NCI-H2227 (cell line): ENCODE measurements around the gene PLA2G4F.

Experiments
- DNase-seq: peaks from one replicate; lab custom pipeline; 2025; ENCODE audit not compliant: unreplicated experiment; lab: John Stamatoyannopoulos, UW

PLA2G4F gene

GRCh38 chr15:42149493-42150218 is 6.8 kb downstream of the PLA2G4F start:
- no peak for DNase-seq

DNA sequence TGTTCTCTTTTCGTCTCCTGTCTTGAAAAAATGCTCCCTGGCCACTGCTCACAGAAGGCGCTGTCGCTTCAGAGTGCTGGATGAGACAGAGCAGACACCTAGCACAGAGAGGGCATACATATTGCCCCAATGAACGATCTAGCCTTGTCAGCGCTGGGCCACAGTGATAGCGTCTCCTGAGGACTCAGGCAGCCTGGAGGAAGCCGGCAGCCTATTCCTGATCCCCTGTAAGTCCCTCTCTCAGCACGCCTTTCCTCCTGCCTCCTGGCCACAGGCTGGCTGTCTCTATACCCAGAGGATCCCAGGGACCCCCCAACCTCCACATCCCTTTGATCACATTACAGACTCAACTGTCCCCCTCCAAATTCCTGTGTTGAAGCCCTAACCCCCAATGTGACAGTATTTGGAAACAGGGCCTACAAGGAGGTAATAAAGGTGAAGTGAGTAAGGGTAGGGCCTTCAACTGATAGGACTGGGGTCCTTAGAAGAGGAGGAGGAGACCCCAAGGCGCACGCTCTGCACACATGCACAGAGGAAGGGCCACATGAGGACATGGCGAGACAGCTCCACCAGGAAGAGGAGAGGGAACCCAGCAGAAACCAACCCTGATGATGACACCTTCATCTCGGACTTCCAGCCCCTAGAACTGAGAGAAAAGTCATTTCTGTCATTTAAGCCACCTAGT is 7.5 kb downstream of the PLA2G4F start:
- no peak for DNase-seq

- DNase-seq = no peak
Observed at GRCh38 chr15:42147431-42147735, 9.1 kb downstream of the PLA2G4F start.

GRCh38 chr15:42146551-42147430 is 9.6 kb downstream of the PLA2G4F start:
- no peak for DNase-seq

GRCh38 chr15:42145546-42146455 is 10.6 kb downstream of the PLA2G4F start:
- DNase-seq = no peak

DNA sequence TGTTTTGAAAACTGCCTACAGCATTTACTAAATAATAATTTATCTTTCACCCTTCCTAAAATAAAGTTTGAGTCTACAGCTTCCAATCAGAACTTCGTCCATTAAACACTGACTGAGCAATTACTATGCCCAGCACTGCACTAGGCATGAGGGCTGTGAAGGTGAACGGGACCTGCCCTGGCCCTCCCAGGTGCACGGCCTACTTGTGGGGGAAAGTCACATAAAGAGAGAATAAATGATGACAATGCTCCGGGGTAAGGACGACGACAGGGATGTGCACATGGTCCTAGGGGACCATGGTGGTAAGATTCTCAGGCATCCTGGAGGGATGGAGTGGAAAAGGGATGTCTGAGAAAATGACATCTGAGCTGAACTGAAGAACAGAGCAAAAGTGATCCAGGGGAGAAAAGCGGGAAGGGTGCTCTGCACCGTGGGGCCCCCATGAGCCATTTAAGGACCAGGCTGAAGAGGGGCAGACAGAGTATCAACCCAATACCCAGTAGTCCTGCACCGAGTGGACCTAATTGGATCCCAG is 11.5 kb downstream of the PLA2G4F start:
- no peak for DNase-seq

DNA sequence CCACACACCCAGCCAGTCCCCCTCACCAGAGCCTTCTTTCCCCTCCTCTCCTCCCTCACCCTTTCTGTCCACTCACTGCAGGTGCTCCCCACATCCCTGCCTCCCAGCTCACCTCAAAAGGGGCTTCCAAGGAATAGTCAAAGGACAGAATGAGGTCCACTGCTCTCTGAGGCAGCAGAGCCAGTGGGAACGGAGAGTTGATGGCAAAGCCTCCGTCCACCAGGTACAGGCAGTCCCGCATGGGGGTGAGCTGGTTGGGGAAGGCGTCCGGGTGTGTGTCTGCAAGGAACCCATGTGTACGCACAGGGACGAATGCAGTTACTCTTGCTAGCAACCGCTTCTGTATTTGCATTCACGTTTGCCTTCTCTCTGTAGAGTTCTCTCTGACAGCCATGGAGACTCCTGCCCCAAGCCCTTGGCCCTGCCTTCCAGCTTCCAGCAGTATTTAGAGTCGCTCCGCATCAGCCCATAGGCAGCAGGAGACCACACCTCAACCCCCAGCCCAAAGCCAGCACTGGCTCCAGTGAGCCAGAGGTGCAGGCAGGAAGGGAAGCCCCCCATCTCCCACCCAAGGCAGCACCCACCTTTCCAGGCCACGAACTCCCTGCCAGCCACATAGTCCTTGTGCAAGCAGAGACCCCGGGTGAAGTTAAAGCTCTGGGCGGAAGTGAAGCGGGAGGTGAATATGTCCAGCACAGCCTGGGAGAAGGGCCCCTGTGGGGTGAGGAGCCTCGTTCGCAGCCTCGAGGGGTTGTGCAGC is 12.4 kb downstream of the PLA2G4F start:
- DNase-seq = no peak

DNA sequence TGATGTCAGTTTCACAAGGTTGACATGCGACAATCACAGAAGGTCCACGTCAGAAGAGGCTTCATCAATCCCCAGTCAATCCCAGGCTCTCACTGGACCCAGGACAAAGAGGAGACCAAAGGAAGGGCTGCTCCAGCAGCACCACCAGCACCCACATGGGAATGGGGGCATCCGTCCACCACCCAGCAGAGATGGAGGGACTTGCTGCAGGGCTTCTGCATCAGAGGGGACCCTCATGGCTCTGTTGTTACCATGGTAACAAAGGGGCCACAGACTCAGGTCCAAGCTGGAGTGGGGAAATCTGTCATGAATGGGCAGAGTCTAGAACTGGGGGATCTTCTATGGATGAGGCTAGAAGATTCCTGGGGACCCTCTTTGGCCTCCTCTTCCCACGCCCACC is 13.1 kb downstream of the PLA2G4F start:
- no peak for DNase-seq

- no peak for DNase-seq
Observed at GRCh38 chr15:42141795-42142667, 14.4 kb downstream of the PLA2G4F start.

GRCh38 chr15:42141246-42141645 is 15.2 kb downstream of the PLA2G4F start:
- no peak for DNase-seq

- DNase-seq = no peak
Observed at GRCh38 chr15:42140383-42141070, 15.9 kb downstream of the PLA2G4F start.

- no peak for DNase-seq
Observed at GRCh38 chr15:42139596-42139995, 16.8 kb downstream of the PLA2G4F start.

DNA sequence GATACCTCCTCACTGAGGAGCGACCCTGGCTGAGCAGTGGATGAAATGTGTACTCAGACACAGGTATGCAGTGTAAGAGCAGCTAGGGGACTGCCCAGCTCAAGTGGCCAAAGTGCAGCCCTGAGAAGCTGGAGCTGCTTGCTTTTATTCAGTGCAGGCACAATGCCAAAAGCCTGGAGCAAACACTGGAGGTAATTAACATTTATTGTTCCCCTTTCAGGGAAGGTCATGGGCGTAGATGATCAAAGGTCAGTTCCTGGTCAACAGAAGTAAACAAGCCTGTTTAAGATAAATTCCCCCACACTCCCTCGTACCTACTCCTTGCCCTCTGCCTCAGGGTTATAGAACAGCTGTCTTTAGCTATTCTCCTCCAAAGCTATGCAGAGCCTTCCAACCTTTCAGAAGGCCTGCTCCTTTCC is 17.5 kb downstream of the PLA2G4F start:
- DNase-seq = no peak

GRCh38 chr15:42138411-42138810 is 18.0 kb downstream of the PLA2G4F start:
- DNase-seq = no peak

DNA sequence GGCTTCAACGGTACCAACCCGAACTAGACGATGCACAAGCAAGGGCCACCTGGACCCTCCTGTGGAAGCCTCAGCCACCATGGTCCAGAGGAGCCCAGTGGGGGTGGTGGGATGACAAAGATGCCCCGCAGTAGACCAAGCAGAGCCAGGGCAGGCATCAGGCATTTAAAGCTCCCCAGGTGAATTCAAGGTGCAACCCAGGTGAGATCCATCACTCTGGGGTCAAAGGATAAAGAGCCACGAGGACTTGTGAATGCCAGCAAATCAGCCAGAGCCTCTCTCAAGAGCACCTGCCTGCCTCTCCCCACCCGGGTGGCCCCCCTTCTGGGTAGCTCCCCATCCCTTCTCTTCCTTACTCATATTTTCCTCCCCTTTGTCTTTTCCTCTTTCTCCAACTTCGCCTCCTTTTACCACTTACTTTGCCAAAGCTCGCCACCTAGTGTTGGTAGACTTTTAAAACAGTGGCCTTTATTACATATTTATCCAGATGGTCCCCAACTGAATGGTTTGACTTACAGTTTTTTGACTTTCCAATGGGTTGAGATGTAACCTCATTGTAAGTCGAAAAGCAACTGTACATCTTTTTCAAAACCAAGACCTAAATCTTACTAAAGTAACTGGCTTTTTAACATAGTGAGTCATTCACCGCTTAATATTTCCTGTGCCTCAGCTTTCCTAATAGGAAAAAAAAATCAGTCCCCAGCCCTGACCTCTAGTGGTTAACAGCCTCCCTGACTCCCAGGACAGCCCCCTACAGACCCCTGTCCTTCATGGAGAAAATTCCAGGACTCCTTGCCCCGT is 18.8 kb downstream of the PLA2G4F start:
- DNase-seq = peak; percentile 40

DNA sequence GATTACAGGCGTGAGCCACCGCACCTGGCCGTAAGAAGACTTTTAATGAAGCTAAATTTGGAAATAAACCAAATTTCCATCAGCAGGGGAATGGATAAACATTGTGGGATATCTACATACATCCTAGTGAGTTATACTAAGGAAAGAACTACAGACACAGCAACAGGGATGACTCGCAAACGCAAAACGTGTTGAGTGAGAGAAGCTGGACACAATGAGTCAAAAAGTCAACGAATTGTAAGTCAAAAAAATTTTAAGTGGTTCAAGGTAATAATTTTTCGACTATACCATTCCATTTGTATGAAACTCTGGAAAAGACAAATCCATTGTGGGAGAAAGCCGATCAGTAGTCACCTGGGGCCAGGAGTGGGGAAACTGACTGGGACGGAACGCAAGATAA is 19.9 kb downstream of the PLA2G4F start:
- no peak for DNase-seq

DNA sequence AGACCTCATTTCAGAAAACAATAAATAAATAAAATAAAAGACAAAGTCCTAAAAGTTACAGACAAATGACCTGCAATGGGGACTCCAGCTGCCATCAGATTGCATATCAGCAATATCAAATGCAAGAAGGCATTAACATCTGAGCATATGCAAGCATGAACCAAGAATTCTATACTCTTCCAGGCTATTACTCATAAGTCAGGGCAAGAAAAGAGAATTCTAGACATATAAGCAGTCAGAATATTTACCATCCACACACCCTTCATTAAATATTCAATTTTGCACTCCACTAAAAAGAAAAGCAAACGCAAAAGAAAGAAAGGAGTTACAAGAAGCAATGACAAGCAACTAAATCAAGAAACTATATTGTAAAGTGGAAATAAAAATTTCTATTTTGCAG is 21.1 kb downstream of the PLA2G4F start:
- no peak for DNase-seq
